22Rv1 (cell line): ENCODE measurements around the gene FAM234A.

Source experiments
- CTCF ChIP-seq: fragments of 450-650 bp; IDR thresholded peaks from 2 replicates; pipeline ENCODE4 v1.5.1; 2017; ENCODE audit warnings: mild to moderate bottlenecking
- ZFX ChIP-seq: fragments of 450-650 bp; IDR thresholded peaks from 2 replicates; pipeline ENCODE4 v1.6.1; 2017; ENCODE audit warnings: antibody characterized with exemption, borderline replicate concordance

GRCh38 chr16:309476-309875, 74.9 kb downstream of the FAM234A start:
- no peak for TF ChIP-seq CTCF
- no peak for TF ChIP-seq ZFX
